HG03378 (cell line): Measurements from ENCODE around the gene MOB1B.
A peak's percentile ranks its signal among the peaks of the same experiment; 100 is the strongest.

Experiments
- ATAC-seq: cut with Tn5 transposase; IDR thresholded peaks from one replicate; pipeline ENCODE4 v1.9.1; 2021; ENCODE audit warnings: mild to moderate bottlenecking, moderate library complexity; ENCODE audit not compliant: unreplicated experiment

MOB1B gene

DNA sequence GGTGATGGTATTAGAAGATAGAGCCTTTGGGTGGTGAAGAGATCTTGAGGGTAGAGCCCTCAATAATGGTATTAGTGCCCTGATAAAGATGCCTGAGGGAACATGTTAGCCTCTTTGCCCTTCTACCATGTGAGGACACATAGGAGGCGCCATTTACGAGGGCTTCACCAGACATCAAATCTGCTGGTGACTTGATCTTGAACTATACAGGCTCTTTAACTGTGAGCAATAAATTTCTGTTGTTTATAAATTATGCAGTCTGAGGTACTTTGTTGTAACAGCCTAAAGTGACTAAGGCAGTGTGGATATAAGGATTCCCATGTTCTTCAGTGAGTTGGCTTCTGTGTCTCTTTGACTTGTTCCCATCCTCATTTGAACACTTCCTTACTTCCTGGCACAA, 11.8 kb downstream of the MOB1B start:
- ATAC-seq, result no peak

GRCh38 chr4:70914631-70915030, 12.5 kb downstream of the MOB1B start:
- ATAC-seq, result no peak

GRCh38 chr4:70915036-70915815, 13.1 kb downstream of the MOB1B start:
- ATAC-seq, result no peak

DNA sequence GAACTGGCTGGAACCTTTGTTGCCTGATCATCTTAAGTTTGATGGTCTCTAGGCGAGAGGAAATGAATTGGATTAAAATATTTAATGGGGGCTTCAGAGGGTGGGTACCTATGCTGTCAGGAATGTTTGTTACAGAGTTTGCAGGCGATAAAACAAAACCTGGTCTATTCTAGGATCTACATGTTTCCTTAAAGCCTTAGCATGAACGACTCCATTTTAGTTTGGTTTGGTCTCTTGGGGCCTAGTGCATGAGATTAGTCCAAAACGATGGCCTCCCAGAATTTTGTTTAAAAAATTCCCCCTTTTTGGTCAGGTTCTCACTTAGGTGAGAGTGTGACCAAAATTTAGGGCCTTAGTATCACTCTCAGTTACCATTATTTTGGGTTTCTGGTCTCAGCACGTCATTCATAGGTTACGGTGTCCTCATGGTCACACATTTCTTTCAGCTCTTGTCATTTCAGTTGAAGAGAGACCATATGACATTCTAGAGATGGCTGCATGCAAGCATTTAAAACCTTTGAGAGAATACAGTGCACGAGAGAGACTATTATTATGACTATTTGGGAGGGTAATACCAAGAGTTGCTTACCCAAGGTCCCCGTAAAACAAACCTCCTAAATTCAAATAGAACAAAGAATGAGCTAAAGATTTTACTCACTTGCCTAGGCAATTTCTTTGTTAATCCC, 13.8 kb downstream of the MOB1B start:
- no peak for ATAC-seq

GRCh38 chr4:70920592-70920991, 18.4 kb downstream of the MOB1B start:
- no peak for ATAC-seq

GRCh38 chr4:70925418-70925817, 23.2 kb downstream of the MOB1B start:
- no peak for ATAC-seq

- ATAC-seq, result peak; percentile 96
These were observed 23.9 kb downstream of the MOB1B start for GRCh38 chr4:70925899-70926635.

DNA sequence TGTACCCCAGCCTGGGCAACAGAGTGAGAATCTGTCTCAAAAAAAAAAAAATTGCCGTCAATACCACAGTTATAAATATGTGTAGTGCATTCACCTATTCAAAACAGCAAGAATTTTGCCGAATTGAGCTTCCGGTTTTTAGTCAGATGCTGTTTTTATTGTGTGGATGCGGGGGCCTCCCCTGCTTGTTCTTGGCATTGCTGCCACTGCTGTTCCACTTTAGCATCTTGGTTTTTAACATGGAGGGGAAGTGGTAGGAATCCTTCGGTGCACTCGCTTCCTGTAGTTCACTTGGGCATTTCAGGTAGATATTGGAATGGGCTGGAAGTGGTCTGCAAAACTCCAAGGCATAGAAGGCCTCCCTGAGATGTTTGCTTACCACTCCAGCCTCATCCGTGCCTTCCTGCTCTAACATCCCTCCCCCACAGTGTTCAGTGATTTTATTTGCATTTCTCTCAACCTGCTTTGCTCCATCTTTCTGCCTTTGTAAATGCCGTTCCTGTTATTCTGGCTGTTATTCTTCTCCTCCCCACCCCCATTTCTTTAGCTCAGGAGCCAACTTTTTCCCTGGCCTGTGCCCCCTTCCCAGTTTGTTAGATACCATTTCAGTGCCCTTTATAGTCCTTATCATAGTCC, 25.5 kb downstream of the MOB1B start:
- ATAC-seq, result no peak

- no peak for ATAC-seq
These were observed 28.5 kb downstream of the MOB1B start for GRCh38 chr4:70930530-70931256.

GRCh38 chr4:70931347-70931746, 29.2 kb downstream of the MOB1B start:
- ATAC-seq, result no peak

DNA sequence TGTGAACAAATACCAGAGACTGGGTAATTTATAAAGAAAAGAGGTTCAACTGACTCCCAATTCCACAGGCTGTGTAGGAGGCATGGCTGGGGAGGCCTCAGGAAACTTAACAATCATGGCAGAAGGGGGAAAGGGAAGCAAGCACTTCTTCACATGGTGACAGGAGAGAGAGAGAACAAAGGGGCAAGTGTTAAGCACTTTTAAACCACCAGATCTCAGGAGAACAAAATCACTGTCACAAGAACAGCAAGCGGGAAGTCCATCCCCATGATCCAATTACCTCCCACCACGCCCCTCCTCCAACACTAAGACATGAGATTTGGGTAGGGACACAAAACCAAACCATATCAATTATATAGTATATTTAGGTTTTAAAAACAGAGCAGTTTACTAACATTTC, 30.8 kb downstream of the MOB1B start:
- no peak for ATAC-seq

DNA sequence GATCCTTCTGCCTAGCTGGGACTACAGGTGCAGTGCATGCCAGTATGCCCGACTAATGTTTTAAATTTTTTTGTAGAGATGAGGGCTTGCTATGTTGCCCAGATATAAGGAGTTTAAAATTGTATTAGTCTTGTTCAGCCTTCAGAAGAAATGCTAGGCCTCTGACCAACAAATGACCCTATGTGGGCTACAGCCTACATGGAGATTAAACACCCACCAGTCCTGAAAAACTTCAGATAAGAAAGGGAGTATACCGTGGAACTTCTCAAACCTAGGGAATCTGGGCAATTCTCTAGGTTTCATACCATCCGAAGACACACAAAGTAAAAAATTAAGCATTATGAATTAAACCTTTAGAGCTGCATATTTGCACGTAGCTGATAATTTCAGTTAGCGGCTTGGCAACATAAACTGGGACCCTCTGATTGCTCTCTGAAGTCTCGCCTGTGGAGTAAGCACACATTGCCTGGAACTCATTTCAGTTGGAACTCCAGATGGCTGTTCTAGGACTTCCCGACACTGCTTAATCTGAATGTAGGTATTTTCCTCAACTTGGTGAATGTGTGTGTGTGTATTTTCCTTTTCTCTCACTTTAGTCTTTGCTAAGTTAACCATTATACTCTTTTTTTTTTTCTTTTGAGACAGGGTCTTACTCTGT, 33.0 kb downstream of the MOB1B start:
- ATAC-seq, result no peak

GRCh38 chr4:70936200-70936787, 34.1 kb downstream of the MOB1B start:
- no peak for ATAC-seq

DNA sequence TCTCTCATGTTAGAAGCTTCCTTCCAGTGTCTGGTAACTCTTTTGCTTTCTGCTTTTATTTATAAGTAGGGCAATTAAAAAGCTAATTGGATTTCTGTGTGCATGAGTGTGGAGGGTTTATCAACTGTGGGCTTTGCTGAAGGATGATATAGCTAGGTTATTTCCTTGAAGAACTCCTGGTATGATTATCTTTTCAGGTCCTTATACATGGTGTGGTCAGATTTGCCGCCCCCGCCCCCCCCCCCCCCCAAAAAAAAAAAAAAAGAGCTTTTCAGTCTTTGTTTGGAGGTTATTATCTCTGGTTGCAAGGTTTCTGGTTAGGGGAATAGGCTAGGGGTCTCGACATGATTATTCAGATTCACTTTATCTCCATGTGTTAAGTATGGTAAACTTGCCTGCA, 35.9 kb downstream of the MOB1B start:
- no peak for ATAC-seq

GRCh38 chr4:70940134-70940533, 38.0 kb downstream of the MOB1B start:
- ATAC-seq, result no peak

DNA sequence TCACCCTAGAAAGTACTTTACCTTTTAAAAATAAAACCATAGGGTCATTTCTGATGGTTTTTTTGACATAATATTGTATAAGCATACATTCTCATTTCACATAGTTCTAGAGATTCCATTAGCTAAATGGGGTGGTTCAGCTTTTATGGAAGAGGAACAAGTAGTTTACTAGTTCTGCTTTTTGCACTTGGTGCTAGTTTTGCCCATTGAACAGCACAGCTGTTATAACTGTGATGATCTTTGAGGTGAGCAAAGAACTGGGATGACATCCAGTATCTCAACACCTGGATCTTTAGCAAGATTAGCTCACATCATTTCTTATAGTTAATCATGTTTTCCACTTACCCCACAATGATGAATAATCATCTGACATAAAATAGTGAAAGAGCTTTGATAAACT, 40.9 kb downstream of the MOB1B start:
- ATAC-seq, result peak; percentile 56

- ATAC-seq, result no peak
These were observed 42.9 kb downstream of the MOB1B start for GRCh38 chr4:70945046-70945445.

DNA sequence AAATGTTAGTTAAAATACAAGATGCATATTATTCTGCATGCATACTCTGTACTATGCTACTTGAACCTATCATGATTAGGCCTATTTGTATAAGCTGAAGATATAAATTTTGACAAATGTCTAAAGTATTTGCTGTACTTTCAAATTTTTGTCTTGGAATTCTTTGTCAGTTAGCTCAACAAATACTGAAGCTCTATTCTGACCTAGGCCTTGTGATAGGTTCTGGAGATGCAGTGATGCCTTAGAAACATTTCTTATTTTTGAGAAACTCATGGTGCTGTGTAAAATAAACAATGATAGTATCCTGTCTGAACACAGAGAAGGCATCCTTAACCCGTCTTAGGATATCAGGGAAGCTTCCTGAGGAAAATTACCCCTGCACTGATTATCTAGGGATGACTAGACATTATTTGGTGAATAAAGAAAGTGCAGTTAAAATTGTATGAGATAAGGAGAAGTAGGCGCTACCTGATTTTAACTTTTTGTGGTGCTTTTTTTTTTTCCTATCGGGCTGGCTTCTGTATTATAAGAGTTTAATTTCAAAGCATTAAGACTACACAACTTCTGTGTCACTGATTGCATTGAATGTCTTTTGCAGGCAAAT, 43.4 kb downstream of the MOB1B start:
- no peak for ATAC-seq

DNA sequence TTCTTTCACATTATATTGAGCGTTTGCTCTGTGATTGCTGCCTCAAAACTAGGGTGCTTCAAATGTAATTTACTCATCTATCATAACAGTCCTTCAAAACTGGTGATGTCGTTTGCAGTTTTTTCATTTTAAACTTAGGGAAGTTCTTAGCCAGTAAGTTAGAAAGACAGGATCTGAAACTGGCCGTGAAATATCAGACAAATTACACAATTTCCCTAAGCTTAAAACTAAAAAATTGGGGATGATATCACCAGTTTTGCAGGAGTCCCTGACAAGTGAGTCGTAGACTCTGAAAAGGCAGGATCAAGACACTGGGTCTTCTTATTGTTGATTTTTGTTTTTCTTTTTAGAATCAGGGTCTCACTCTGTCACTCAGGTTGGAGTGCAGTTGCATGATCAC, 44.8 kb downstream of the MOB1B start:
- ATAC-seq, result no peak
